ENCODE data around the gene CRABP2.
A peak's percentile ranks its signal among the peaks of the same experiment; 100 is the strongest.

- TF ChIP-seq CTCF (IDR thresholded peaks at IDR 0.05; ENCODE audit: low read length) = peak; percentile 76
- no peak for TF ChIP-seq EZH2 (IDR thresholded peaks at IDR 0.05; ENCODE audit: borderline replicate concordance, low read length)
Measured at GRCh38 chr1:156726549-156727226, 21.3 kb upstream of the CRABP2 start.
